IMR-90 (cell line): Measurements from ENCODE around the gene RNF144B. TPM values are rescaled to one million over a fixed set of nuclear protein-coding genes. Genes with fewer than 3 reads are reported as not detected.
A peak's percentile ranks its signal among the peaks of the same experiment; 100 is the strongest.

ENCODE experiments used
- ATAC-seq: fragments of 200-7000 bp; cut with Tn5 transposase; 2 replicates; pipeline ENCODE4 v1.9.1; 2020; ENCODE audit warnings: low read depth, mild to moderate bottlenecking, moderate library complexity
- BruUV-seq: library from RNA; stranded (reverse); fragments of 400-500 nt; replicated peaks from 2 replicates; lab custom pipeline; 2021; lab: Mats Ljungman, UMichigan
- CTCF ChIA-PET: fragments of 300-600 bp; formaldehyde crosslinking; extraction: SDS; loops from one replicate; lab custom pipeline; 2021; ENCODE audit warnings: antibody characterized with exemption; lab: Yijun Ruan, JAX
- POLR2A ChIA-PET: fragments of 300-600 bp; sonication (Branson Sonifier 250); formaldehyde crosslinking; loops from one replicate; lab custom pipeline; 2022; ENCODE audit warnings: antibody characterized with exemption; ENCODE audit not compliant: unreplicated experiment; lab: Charles Lee
- DNase-seq: peaks from one replicate; pipeline ENCODE4 v3.0.0; 2013
- H2AFZ ChIP-seq: replicated peaks from 2 replicates; pipeline ENCODE3; 2013; ENCODE audit warnings: low read length, mild to moderate bottlenecking; ENCODE audit not compliant: poor library complexity
- H2AK5ac ChIP-seq: 2 replicates; pipeline ENCODE4 v1.6.1; 2013; ENCODE audit warnings: low read depth, low read length, inconsistent platforms
- H2AK9ac ChIP-seq: replicated peaks from 2 replicates; pipeline ENCODE3; 2013; ENCODE audit warnings: mild to moderate bottlenecking, low read depth, low read length, moderate library complexity; ENCODE audit not compliant: poor library complexity
- H2BK120ac ChIP-seq: 2 replicates; pipeline ENCODE4 v1.6.1; 2013; ENCODE audit warnings: low read depth, low read length, inconsistent platforms
- H2BK15ac ChIP-seq: 3 replicates; pipeline ENCODE4 v1.6.1; 2013; ENCODE audit warnings: low read depth, low read length, inconsistent platforms
- H2BK20ac ChIP-seq: 2 replicates; pipeline ENCODE4 v1.6.1; 2013; ENCODE audit warnings: low read depth, mild to moderate bottlenecking, inconsistent platforms, low read length, moderate library complexity
- H2BK5ac ChIP-seq: 2 replicates; pipeline ENCODE4 v1.6.1; 2013; ENCODE audit warnings: mild to moderate bottlenecking, low read depth, low read length, inconsistent platforms; ENCODE audit not compliant: poor library complexity, severe bottlenecking
- H3K14ac ChIP-seq: replicated peaks from 2 replicates; pipeline ENCODE4 v1.6.1; 2013; ENCODE audit warnings: low read depth, low read length, inconsistent platforms
- H3K18ac ChIP-seq: 2 replicates; pipeline ENCODE4 v1.6.1; 2013; ENCODE audit warnings: low read depth, low read length, control low read depth
- H3K23ac ChIP-seq: 2 replicates; pipeline ENCODE4 v1.6.1; 2013; ENCODE audit warnings: low read depth, low read length, inconsistent platforms
- H3K27ac ChIP-seq: 2 replicates; pipeline ENCODE4 v1.5.1; 2013; ENCODE audit warnings: mild to moderate bottlenecking, control low read depth, low read length; ENCODE audit not compliant: insufficient read depth
- H3K27me3 ChIP-seq: 2 replicates; pipeline ENCODE4 v1.6.1; 2013; ENCODE audit warnings: low read length; ENCODE audit not compliant: control insufficient read depth, insufficient read depth
- H3K36me3 ChIP-seq: 2 replicates; pipeline ENCODE4 v1.6.1; 2013; ENCODE audit warnings: low read length, mixed read lengths; ENCODE audit not compliant: control insufficient read depth, insufficient read depth
- H3K4ac ChIP-seq: 2 replicates; pipeline ENCODE4 v1.6.1; 2013; ENCODE audit warnings: low read depth, low read length, inconsistent platforms
- H3K4me1 ChIP-seq: 2 replicates; pipeline ENCODE4 v1.6.1; 2013; ENCODE audit warnings: low read length, mixed read lengths; ENCODE audit not compliant: control insufficient read depth, insufficient read depth
- H3K4me2 ChIP-seq: 2 replicates; pipeline ENCODE4 v1.6.1; 2013; ENCODE audit warnings: low read depth, mild to moderate bottlenecking, control low read depth, low read length, moderate library complexity
- H3K4me3 ChIP-seq: 2 replicates; pipeline ENCODE4 v1.5.1; 2013; ENCODE audit warnings: low read depth, mild to moderate bottlenecking, control low read depth, low read length, moderate library complexity; ENCODE audit not compliant: insufficient read depth
- H3K56ac ChIP-seq: 2 replicates; pipeline ENCODE4 v1.6.1; 2013; ENCODE audit warnings: low read length, inconsistent platforms; ENCODE audit not compliant: insufficient read depth; ENCODE audit errors: extremely low read depth
- H3K79me1 ChIP-seq, 2 experiments: 2 replicates each; pipeline ENCODE4 v1.6.1; 2013; ENCODE audit warnings: low read length in 2 of 2, inconsistent platforms in 1 of 2, low read depth in 1 of 2
- H3K9ac ChIP-seq: 2 replicates; pipeline ENCODE4 v1.6.1; 2013; ENCODE audit warnings: low read depth, low read length, control low read depth
- H3K9me1 ChIP-seq: 2 replicates; pipeline ENCODE4 v1.6.1; 2013; ENCODE audit warnings: low read length, inconsistent platforms; ENCODE audit not compliant: insufficient read depth
- H3K9me3 ChIP-seq: 2 replicates; pipeline ENCODE4 v1.6.1; 2013; ENCODE audit warnings: low read length; ENCODE audit not compliant: control insufficient read depth, insufficient read depth
- H4K20me1 ChIP-seq: 2 replicates; pipeline ENCODE4 v1.6.1; 2013; ENCODE audit warnings: low read length, inconsistent platforms; ENCODE audit not compliant: insufficient read depth
- H4K5ac ChIP-seq: 2 replicates; pipeline ENCODE4 v1.6.1; 2013; ENCODE audit warnings: mild to moderate bottlenecking, low read depth, low read length, control low read depth
- H4K8ac ChIP-seq, 2 experiments: 2 replicates each; pipeline ENCODE4 v1.6.1; 2013; ENCODE audit warnings: low read depth in 2 of 2, low read length in 2 of 2, control low read depth in 1 of 2, inconsistent platforms in 1 of 2
- H4K91ac ChIP-seq: 2 replicates; pipeline ENCODE4 v1.6.1; 2013; ENCODE audit warnings: low read depth, low read length, inconsistent platforms; ENCODE audit not compliant: insufficient read depth
- CEBPB ChIP-seq: IDR thresholded peaks from 2 replicates; pipeline ENCODE4 v1.6.1; 2012; ENCODE audit warnings: low read depth, low read length, improper control_type of control experiment
- CHD1 ChIP-seq: IDR thresholded peaks from 2 replicates; pipeline ENCODE4 v1.6.1; 2012; ENCODE audit warnings: low read depth, low read length, improper control_type of control experiment
- CTCF ChIP-seq: conservative IDR thresholded peaks from 2 replicates; pipeline ENCODE4 v1.5.1; 2012; ENCODE audit warnings: mild to moderate bottlenecking, low read depth, low read length, improper control_type of control experiment
- ELK1 ChIP-seq: fragments of 150-350 bp; IDR thresholded peaks from 2 replicates; pipeline ENCODE4 v1.6.1; 2016; ENCODE audit warnings: low read depth, mild to moderate bottlenecking, low read length, moderate library complexity, borderline replicate concordance
- FOS ChIP-seq: fragments of 150-350 bp; IDR thresholded peaks from 2 replicates; pipeline ENCODE4 v1.6.1; 2016; ENCODE audit warnings: low read depth, low read length
- MAFK ChIP-seq: IDR thresholded peaks from 2 replicates; pipeline ENCODE4 v1.6.1; 2012; ENCODE audit warnings: low read depth, low read length, improper control_type of control experiment
- MXI1 ChIP-seq: IDR thresholded peaks from 2 replicates; pipeline ENCODE4 v1.6.1; 2012; ENCODE audit warnings: low read depth, mild to moderate bottlenecking, low read length, moderate library complexity, borderline replicate concordance
- NFE2L2 ChIP-seq: fragments of 150-350 bp; IDR thresholded peaks from 2 replicates; pipeline ENCODE4 v1.6.1; 2016; ENCODE audit warnings: low read depth, mild to moderate bottlenecking, low read length
- POLR2A ChIP-seq: IDR thresholded peaks from 2 replicates; pipeline ENCODE4 v1.6.1; 2012; ENCODE audit warnings: mild to moderate bottlenecking, low read depth, low read length
- RAD21 ChIP-seq: IDR thresholded peaks from 2 replicates; pipeline ENCODE4 v1.6.1; 2012; ENCODE audit warnings: low read length, improper control_type of control experiment
- RCOR1 ChIP-seq: IDR thresholded peaks from 2 replicates; pipeline ENCODE4 v1.6.1; 2012; ENCODE audit warnings: mild to moderate bottlenecking, low read length, improper control_type of control experiment; ENCODE audit not compliant: insufficient replicate concordance
- WGBS, 2 experiments: methylation state at CpG; one replicate each; pipeline versions ENCODE4 v1.1.5 to v1.1.7; 2013; ENCODE audit warnings: missing lambda C conversion rate in 2 of 2; ENCODE audit not compliant: insufficient read length in 1 of 2; ENCODE audit errors: extremely low coverage in 2 of 2; 5-methylcytosine and 5-hydroxymethylcytosine counted together
- dilution Hi-C: fragments of 300-500 bp; cut with HindIII; formaldehyde crosslinking; loops from one replicate; pipeline ENCODE4 v1.14.3; 2018; ENCODE audit warnings: low sequenced_read_pairs; ENCODE audit not compliant: unreplicated experiment
- in situ Hi-C: fragments of 300-500 bp; cut with MboI; formaldehyde crosslinking; loops from 3 replicates; pipeline ENCODE4 v1.14.3; 2019; ENCODE audit warnings: low sequenced_read_pairs, inconsistent platforms, mixed read lengths
- intact Hi-C: fragments of 100-400 bp; cut with micrococcal nuclease; formaldehyde crosslinking; loops from 2 replicates; pipeline ENCODE4 v1.10.0; 2022
- polyA plus RNA-seq, 3 experiments: library from polyadenylated mRNA; depleted of rRNA; stranded (reverse); fragments of >200 nt; gene quantifications; 2 replicates each; pipeline ENCODE4 v1.2.3, GENCODE V29; 2012; ENCODE audit warnings: low replicate concordance in 1 of 3
- total RNA-seq: library from RNA; depleted of rRNA; stranded (reverse); fragments of >200 nt; gene quantifications from 2 replicates; pipeline ENCODE4 v1.2.3, GENCODE V29; 2012

Gene RNF144B
- total and polyA plus RNA-seq, 2 of the 4 experiments (the other 2 are of a cell fraction): 0.44 to 2.7 TPM

- no peak overlapping the region for H2AK5ac ChIP-seq
- DNase-seq (no peak), ATAC-seq (no peak)
- no peak overlapping the region for H3K27ac ChIP-seq
- H2BK5ac ChIP-seq: no peak overlapping the region
- H3K18ac ChIP-seq: no peak overlapping the region
- H2AFZ ChIP-seq: peak overlapping the region; percentile 84
- dilution Hi-C loops: no loop called here
- H4K5ac ChIP-seq: no peak overlapping the region
- H3K27me3 ChIP-seq: no peaks in the 10 kb centered on the region
- peaks cover 6% of the 10 kb centered on the region for H3K9me1 ChIP-seq
- no peak overlapping the region for H3K9ac ChIP-seq
- intact Hi-C loops: loop anchor here (1.0 to 10.0 kb wide), 7 partner anchors 117 to 1347 kb away; partner anchors contain the start of genes DEK, KIF13A and RNF144B
- CTCF ChIA-PET: interaction anchor here (1.3 to 3.6 kb wide), 3 partner anchors 57 to 186 kb away, joined by 4 to 32 read pairs (median 8); no protein-coding TSS in a partner anchor
- no peak overlapping the region for H3K4me2 ChIP-seq
- peaks cover 15% of the 10 kb centered on the region for H3K4me1 ChIP-seq
- in situ Hi-C loops: no loop called here
- no peaks in the 10 kb centered on the region for H3K9me3 ChIP-seq
- no peak overlapping the region for H4K8ac ChIP-seq
- peak overlapping the region; percentile 45; the same call in 1 of the 2 replicates for H2BK120ac ChIP-seq
- peak overlapping the region; percentile 51 for H2AK9ac ChIP-seq
- TF ChIP-seq ELK1 (no peak), MAFK (no peak), NFE2L2 (no peak), CEBPB (no peak), CHD1 (no peak), RCOR1 (no peak), CTCF (no peak), POLR2A (no peak), RAD21 (no peak), FOS (no peak), MXI1 (no peak)
- no peak overlapping the region for H4K91ac ChIP-seq
- H3K23ac ChIP-seq: no peak overlapping the region
- no peak overlapping the region for H2BK15ac ChIP-seq
- H3K4me3 ChIP-seq: no peak overlapping the region
- WGBS, 2 experiments: no CpG with 5 or more reads among the region's 2 CpGs
- POLR2A ChIA-PET: no interaction called here
- no peak overlapping the region for H3K4ac ChIP-seq
- no peak overlapping the region for H3K14ac ChIP-seq
- H2BK20ac ChIP-seq: no peak overlapping the region
- H3K36me3 ChIP-seq: no peaks in the 10 kb centered on the region
- no peaks in the 10 kb centered on the region for H3K79me1 ChIP-seq
- no peak overlapping the region for H3K56ac ChIP-seq
- BruUV-seq: no TSS peak
- H4K20me1 ChIP-seq: no peaks in the 10 kb centered on the region
Measured at GRCh38 chr6:18504232-18504596, 117.1 kb downstream of the RNF144B start.
